ENCODE measurements around the gene TADA3. TPM values are rescaled to one million over a fixed set of nuclear protein-coding genes. Genes with fewer than 3 reads are reported as not detected.

TADA3 gene
- polyA plus RNA-seq, 2 donors: 22.9 to 29.9 TPM

DNA sequence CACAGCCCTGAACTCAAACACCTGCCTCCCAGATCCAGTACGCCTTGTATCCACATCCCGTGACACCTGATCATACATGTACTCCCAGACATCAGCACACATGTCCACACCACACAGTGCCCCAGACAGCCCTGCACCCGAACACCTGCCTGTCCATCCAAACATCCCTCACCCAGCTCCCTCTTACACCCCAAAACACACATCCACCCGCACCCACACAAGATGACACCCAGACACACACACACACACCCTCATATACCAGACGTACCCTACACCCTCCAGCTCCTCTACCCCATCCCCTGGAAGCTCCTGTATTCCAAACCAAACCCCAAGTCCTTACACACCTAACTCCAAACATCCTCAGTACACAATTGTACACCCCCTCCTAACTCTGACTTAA, 23.3 kb downstream of the TADA3 start:
- 61 to 70% methylated on average over 5 of the region's 5 CpGs for WGBS, 2 donors
- Histone ChIP-seq H3K36me3 (ENCODE audit: control insufficient read depth in 2 of 2, insufficient read depth in 2 of 2, low read length in 1 of 2) (no peaks in the 10 kb centered on the region), H3K27me3 (ENCODE audit: control insufficient read depth in 1 of 2, insufficient read depth in 2 of 2, low read length in 2 of 2) (no peaks in the 10 kb centered on the region), H3K27ac (ENCODE audit: low read depth in 2 of 2, low read length in 1 of 2) (peak overlapping the region in 1 of 2 donors; percentile 60), H3K4me3 (ENCODE audit: low read depth in 1 of 2, low read length in 2 of 2) (peak overlapping the region; percentile 55 to 59), H3K9me3 (ENCODE audit: control insufficient read depth in 2 of 2, insufficient read depth in 1 of 2, low read depth in 1 of 2, low read length in 1 of 2) (no peaks in the 10 kb centered on the region), H3K4me1 (ENCODE audit: control insufficient read depth in 2 of 2, insufficient read depth in 2 of 2, low read length in 1 of 2) (peaks cover 0 to 8% of the 10 kb centered on the region in 2 donors)

DNA sequence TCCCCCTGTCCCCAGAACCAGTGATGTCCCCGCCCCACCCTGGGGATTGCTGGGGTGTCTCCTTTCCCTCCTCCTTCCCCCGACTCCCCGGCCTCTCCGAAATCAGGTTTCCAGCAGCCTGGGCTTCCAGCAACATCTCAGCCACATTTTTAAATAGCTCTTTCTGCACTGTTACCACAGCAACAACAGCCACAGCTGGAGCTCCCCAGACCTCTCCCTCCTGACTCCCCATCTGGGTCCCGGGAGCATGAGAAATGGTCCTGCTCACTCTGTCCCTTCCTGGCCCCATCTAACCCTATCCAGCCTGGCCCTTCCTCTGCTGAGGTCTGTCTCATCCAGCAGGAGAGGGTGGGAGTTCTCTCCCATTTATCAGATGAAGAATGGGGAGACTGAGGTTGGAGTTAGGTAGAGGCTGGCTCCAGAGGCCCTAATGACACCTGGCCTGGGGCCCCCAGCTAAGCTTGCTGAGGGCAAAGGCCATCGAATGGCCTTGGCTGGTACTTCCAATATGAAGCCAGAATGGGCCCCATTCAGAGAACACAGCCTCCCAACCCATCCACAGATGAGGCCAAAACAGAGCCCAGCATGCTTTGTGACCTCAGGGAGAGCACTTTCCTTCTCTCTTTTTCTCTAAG, 24.0 kb downstream of the TADA3 start:
- Histone ChIP-seq H3K4me1 (ENCODE audit: control insufficient read depth in 2 of 2, insufficient read depth in 2 of 2, low read length in 1 of 2) (peaks cover 0 to 8% of the 10 kb centered on the region in 2 donors), H3K27ac (ENCODE audit: low read depth in 2 of 2, low read length in 1 of 2) (no peak overlapping the region), H3K4me3 (ENCODE audit: low read depth in 1 of 2, low read length in 2 of 2) (no peak overlapping the region), H3K27me3 (ENCODE audit: control insufficient read depth in 1 of 2, insufficient read depth in 2 of 2, low read length in 2 of 2) (no peaks in the 10 kb centered on the region), H3K36me3 (ENCODE audit: control insufficient read depth in 2 of 2, insufficient read depth in 2 of 2, low read length in 1 of 2) (no peaks in the 10 kb centered on the region), H3K9me3 (ENCODE audit: control insufficient read depth in 2 of 2, insufficient read depth in 1 of 2, low read depth in 1 of 2, low read length in 1 of 2) (no peaks in the 10 kb centered on the region)
- 65 to 73% methylated on average over 6 of the region's 6 CpGs for WGBS, 2 donors

DNA sequence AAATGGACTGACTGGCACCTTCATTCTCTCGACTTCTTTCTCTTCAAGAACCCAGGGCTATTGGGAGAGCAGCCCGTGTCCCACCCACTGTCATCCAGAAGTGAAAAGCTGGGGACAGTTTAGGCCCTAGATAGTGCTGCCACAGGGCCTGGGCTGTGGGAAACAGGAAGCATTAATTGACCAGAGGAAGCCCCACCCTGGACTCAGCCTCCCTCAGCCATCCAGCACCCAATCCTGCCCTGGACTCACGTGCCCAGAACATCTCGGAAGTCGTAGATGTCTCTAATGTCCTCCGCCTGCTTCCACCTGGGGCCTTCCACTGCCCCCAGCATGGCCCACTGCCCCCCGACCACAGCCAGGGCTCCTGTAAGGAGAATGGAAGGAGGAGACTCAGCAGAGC, 24.9 kb downstream of the TADA3 start:
- 65 to 79% methylated on average over 7 of the region's 7 CpGs for WGBS, 2 donors
- Histone ChIP-seq H3K27me3 (ENCODE audit: control insufficient read depth in 1 of 2, insufficient read depth in 2 of 2, low read length in 2 of 2) (no peaks in the 10 kb centered on the region), H3K9me3 (ENCODE audit: control insufficient read depth in 2 of 2, insufficient read depth in 1 of 2, low read depth in 1 of 2, low read length in 1 of 2) (no peaks in the 10 kb centered on the region), H3K36me3 (ENCODE audit: control insufficient read depth in 2 of 2, insufficient read depth in 2 of 2, low read length in 1 of 2) (peaks cover 0 to 5% of the 10 kb centered on the region in 2 donors), H3K4me1 (ENCODE audit: control insufficient read depth in 2 of 2, insufficient read depth in 2 of 2, low read length in 1 of 2) (peaks cover 0 to 12% of the 10 kb centered on the region in 2 donors), H3K27ac (ENCODE audit: low read depth in 2 of 2, low read length in 1 of 2) (peak overlapping the region in 1 of 2 donors; percentile 6), H3K4me3 (ENCODE audit: low read depth in 1 of 2, low read length in 2 of 2) (no peak overlapping the region)

DNA sequence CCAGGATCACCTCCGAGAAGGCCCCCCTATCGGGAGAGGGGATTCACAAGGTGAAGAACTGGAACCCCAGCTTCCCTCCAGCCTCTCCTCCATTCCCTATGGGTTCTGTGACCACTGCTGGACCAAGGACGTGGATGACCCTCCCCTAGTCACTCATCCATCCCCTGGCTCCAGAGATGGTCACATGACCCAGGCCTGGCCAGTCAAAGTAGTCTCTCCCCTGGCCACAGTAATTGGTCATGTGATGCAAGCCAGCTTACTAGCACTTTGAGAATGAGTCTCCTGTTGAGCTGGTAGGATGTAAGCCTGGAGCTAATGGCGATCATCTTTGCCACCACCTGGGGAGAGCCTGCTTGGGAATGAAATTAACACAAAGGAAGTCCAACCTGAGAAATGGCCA, 26.4 kb downstream of the TADA3 start:
- 89% methylated on average over 4 of the region's 4 CpGs for WGBS, 2 donors
- Histone ChIP-seq H3K27me3 (ENCODE audit: control insufficient read depth in 1 of 2, insufficient read depth in 2 of 2, low read length in 2 of 2) (no peaks in the 10 kb centered on the region), H3K4me1 (ENCODE audit: control insufficient read depth in 2 of 2, insufficient read depth in 2 of 2, low read length in 1 of 2) (peaks cover 2 to 12% of the 10 kb centered on the region in 2 donors), H3K9me3 (ENCODE audit: control insufficient read depth in 2 of 2, insufficient read depth in 1 of 2, low read depth in 1 of 2, low read length in 1 of 2) (no peaks in the 10 kb centered on the region), H3K36me3 (ENCODE audit: control insufficient read depth in 2 of 2, insufficient read depth in 2 of 2, low read length in 1 of 2) (peaks cover 0 to 9% of the 10 kb centered on the region in 2 donors), H3K27ac (ENCODE audit: low read depth in 2 of 2, low read length in 1 of 2) (no peak overlapping the region), H3K4me3 (ENCODE audit: low read depth in 1 of 2, low read length in 2 of 2) (no peak overlapping the region)

DNA sequence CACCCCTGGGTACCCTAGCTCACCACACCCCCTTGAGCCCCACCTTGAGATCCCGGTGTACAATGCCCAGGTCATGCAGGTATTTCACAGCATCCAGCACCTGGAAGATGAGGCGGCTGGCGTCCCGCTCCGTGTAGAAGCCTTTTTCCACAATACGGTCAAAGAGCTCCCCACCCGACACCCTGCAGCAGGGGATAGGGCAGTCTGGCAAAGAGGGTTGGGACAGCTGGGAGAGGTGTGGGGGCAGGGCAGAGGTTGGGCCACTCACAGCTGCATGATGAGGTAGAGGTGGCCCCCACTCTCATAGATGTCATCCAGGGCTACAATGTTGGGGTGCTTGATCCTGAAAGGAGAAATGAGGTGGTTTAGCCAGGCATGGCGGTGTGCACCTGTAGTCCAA, 29.4 kb downstream of the TADA3 start:
- H3K36me3 ChIP-seq (ENCODE audit: control insufficient read depth in 2 of 2, insufficient read depth in 2 of 2, low read length in 1 of 2): peaks cover 3 to 13% of the 10 kb centered on the region in 2 donors
- no peak overlapping the region for H3K27ac ChIP-seq (ENCODE audit: low read depth in 2 of 2, low read length in 1 of 2)
- 89 to 90% methylated on average over 8 of the region's 8 CpGs for WGBS, 2 donors
- H3K9me3 ChIP-seq (ENCODE audit: control insufficient read depth in 2 of 2, insufficient read depth in 1 of 2, low read depth in 1 of 2, low read length in 1 of 2): no peaks in the 10 kb centered on the region
- no peaks in the 10 kb centered on the region for H3K27me3 ChIP-seq (ENCODE audit: control insufficient read depth in 1 of 2, insufficient read depth in 2 of 2, low read length in 2 of 2)
- no peak overlapping the region for H3K4me3 ChIP-seq (ENCODE audit: low read depth in 1 of 2, low read length in 2 of 2)
- peaks cover 2 to 3% of the 10 kb centered on the region in 2 donors for H3K4me1 ChIP-seq (ENCODE audit: control insufficient read depth in 2 of 2, insufficient read depth in 2 of 2, low read length in 1 of 2)

DNA sequence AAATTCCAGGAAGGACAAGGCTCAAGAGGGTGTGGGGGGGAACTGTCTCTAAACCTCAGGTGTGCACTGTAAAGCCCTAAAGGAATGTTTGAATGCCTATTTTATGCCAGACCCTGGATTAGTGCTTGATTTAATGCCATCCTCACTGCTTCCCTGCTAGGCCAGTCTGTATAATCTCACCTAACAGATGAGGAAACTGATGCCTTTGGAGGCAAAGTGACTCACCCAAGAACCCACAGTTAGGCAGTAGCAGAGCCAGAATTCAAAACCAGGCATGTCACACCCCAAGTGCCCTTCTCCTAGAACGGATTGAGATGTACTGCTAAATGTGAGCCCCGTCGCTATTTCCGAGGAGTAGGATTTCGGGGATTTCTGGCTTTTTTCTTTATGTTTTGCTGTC, 30.4 kb downstream of the TADA3 start:
- WGBS, 2 donors: 88 to 91% methylated on average over 5 of the region's 5 CpGs
- Histone ChIP-seq H3K9me3 (ENCODE audit: control insufficient read depth in 2 of 2, insufficient read depth in 1 of 2, low read depth in 1 of 2, low read length in 1 of 2) (no peaks in the 10 kb centered on the region), H3K36me3 (ENCODE audit: control insufficient read depth in 2 of 2, insufficient read depth in 2 of 2, low read length in 1 of 2) (peaks cover 3 to 21% of the 10 kb centered on the region in 2 donors), H3K27ac (ENCODE audit: low read depth in 2 of 2, low read length in 1 of 2) (no peak overlapping the region), H3K4me1 (ENCODE audit: control insufficient read depth in 2 of 2, insufficient read depth in 2 of 2, low read length in 1 of 2) (peaks cover 2 to 3% of the 10 kb centered on the region in 2 donors), H3K27me3 (ENCODE audit: control insufficient read depth in 1 of 2, insufficient read depth in 2 of 2, low read length in 2 of 2) (no peaks in the 10 kb centered on the region), H3K4me3 (ENCODE audit: low read depth in 1 of 2, low read length in 2 of 2) (no peak overlapping the region)

DNA sequence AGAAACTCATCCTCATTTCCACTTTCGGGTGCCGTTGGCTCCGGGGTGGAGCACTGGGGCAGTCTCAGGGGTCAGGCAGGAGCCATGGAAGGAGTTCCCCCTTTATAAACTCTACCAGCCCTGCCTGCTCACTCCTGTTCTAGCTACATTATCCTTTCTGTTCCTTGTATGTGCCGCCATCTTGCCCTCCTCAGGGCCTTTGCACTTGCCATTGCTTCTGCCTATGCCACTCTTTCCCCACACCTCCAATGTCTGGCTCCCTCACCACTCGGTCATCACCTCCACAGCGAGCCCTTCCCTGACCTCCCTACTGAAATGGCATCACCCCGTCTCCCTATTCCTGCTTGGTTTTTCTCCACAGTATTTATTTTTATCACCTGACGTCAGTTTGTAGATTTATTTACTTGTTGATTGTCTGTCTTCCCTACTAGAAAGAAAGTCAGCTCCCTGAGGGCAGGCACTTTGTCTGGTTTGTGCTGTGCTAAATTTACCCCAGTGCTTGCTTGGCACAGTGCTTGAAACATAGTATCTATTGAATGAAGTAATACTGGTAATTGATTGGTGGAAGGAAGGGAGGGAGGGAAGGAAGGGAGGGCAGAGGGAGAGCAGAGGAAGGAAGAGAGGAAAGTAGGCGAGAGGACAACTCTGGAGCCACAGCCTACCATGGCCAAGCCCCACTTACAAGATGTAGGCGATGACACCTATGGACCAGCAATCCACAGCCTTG, 31.3 kb downstream of the TADA3 start:
- H3K36me3 ChIP-seq (ENCODE audit: control insufficient read depth in 2 of 2, insufficient read depth in 2 of 2, low read length in 1 of 2): peaks cover 3 to 28% of the 10 kb centered on the region in 2 donors
- peaks cover 2 to 3% of the 10 kb centered on the region in 2 donors for H3K4me1 ChIP-seq (ENCODE audit: control insufficient read depth in 2 of 2, insufficient read depth in 2 of 2, low read length in 1 of 2)
- WGBS, 2 donors: 96% methylated on average over 10 of the region's 10 CpGs
- H3K27me3 ChIP-seq (ENCODE audit: control insufficient read depth in 1 of 2, insufficient read depth in 2 of 2, low read length in 2 of 2): no peaks in the 10 kb centered on the region
- H3K9me3 ChIP-seq (ENCODE audit: control insufficient read depth in 2 of 2, insufficient read depth in 1 of 2, low read depth in 1 of 2, low read length in 1 of 2): no peaks in the 10 kb centered on the region
- H3K4me3 ChIP-seq (ENCODE audit: low read depth in 1 of 2, low read length in 2 of 2): no peak overlapping the region
- H3K27ac ChIP-seq (ENCODE audit: low read depth in 2 of 2, low read length in 1 of 2): no peak overlapping the region

DNA sequence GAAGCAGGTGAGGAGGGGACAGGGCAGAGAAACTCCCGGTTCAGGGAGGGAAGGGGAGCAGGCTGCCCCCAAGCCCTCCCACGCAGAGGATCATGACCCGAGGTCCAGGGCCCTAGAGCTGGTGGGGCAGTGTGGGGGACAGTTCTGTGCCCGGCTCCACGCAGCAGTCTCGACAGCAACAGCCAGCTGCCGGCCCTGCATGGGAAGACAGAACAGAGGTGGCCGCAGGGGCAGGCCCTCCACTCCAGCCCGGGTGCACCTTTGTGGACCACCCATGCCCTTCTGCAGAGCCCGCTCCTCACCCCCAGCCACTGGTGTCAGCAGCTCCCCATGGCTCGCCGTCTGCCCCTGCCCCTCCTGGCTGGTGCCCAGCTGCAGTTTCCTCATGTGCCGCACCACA, 34.8 kb downstream of the TADA3 start:
- peaks cover 3 to 22% of the 10 kb centered on the region in 2 donors for H3K36me3 ChIP-seq (ENCODE audit: control insufficient read depth in 2 of 2, insufficient read depth in 2 of 2, low read length in 1 of 2)
- no peaks in the 10 kb centered on the region for H3K9me3 ChIP-seq (ENCODE audit: control insufficient read depth in 2 of 2, insufficient read depth in 1 of 2, low read depth in 1 of 2, low read length in 1 of 2)
- no peak overlapping the region for H3K4me3 ChIP-seq (ENCODE audit: low read depth in 1 of 2, low read length in 2 of 2)
- H3K4me1 ChIP-seq (ENCODE audit: control insufficient read depth in 2 of 2, insufficient read depth in 2 of 2, low read length in 1 of 2): peaks cover 2 to 4% of the 10 kb centered on the region in 2 donors
- H3K27ac ChIP-seq (ENCODE audit: low read depth in 2 of 2, low read length in 1 of 2): no peak overlapping the region
- WGBS, 2 donors: 92 to 96% methylated on average over 11 to 13 of the region's 13 CpGs
- H3K27me3 ChIP-seq (ENCODE audit: control insufficient read depth in 1 of 2, insufficient read depth in 2 of 2, low read length in 2 of 2): no peaks in the 10 kb centered on the region

DNA sequence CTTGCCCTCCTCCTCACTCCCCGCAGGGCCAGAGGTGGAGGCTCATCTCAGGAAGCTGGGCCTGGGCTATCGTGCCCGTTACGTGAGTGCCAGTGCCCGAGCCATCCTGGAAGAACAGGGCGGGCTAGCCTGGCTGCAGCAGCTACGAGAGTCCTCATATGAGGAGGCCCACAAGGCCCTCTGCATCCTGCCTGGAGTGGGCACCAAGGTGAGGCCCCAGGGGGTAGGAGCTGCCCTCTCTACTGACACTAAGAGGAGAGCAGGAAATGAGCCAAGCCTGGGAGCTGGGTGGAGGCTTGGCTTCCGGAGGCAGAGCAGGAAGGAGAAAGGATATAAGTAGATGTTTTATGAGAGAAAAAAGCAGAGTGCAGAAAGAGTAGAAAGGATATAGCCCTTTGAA, 37.6 kb downstream of the TADA3 start:
- Histone ChIP-seq H3K27ac (ENCODE audit: low read depth in 2 of 2, low read length in 1 of 2) (peak overlapping the region in 1 of 2 donors; percentile 34), H3K36me3 (ENCODE audit: control insufficient read depth in 2 of 2, insufficient read depth in 2 of 2, low read length in 1 of 2) (peaks cover 3 to 17% of the 10 kb centered on the region in 2 donors), H3K4me3 (ENCODE audit: low read depth in 1 of 2, low read length in 2 of 2) (no peak overlapping the region), H3K4me1 (ENCODE audit: control insufficient read depth in 2 of 2, insufficient read depth in 2 of 2, low read length in 1 of 2) (peaks cover 0 to 15% of the 10 kb centered on the region in 2 donors), H3K27me3 (ENCODE audit: control insufficient read depth in 1 of 2, insufficient read depth in 2 of 2, low read length in 2 of 2) (no peaks in the 10 kb centered on the region), H3K9me3 (ENCODE audit: control insufficient read depth in 2 of 2, insufficient read depth in 1 of 2, low read depth in 1 of 2, low read length in 1 of 2) (no peaks in the 10 kb centered on the region)
- 63 to 69% methylated on average over 8 of the region's 8 CpGs for WGBS, 2 donors

Measured in esophagus (tissue), 2 donors.